Measurements from ENCODE around the gene IFNL2.

IFNL2 gene

GRCh38 chr19:39318690-39319089, 50.5 kb downstream of the IFNL2 start:
- DNase-seq: no peak

DNA sequence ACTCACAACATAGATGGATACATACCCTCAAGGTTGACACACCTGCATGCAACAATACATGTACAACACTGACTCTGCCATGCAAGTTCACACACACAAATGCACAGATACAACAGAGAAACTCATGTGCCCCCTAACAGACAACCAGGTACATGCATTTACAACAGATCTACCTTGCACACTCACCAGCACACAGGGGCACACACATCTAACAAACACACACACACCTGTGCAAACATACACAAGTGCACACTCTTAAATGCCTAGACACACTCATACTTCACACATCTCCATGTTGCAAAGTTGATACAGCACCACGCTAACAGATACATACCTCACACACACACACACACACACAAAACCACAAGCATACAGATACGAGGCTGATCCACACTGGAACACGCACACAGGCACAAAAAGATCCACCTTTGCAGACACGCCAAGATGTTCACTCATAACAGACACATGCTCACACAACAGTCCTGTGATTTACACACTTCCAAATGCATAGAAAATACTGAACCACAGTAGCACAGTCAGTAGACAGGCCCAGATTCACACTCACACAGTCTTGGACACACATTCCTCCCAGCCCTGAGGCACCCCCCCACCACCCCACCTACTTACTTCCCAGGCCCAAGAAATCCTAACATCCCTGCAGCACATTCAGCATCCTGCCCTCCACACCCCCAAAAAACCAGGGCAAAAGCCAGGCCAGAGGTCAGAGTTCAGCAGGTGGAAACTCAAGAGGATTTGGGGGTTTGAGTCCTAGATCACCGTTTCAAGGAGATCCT, 51.1 kb downstream of the IFNL2 start:
- DNase-seq: no peak

Data from kidney glomerular epithelial cell (primary cell).